ENCODE measurements around the gene SUPT20H.

The SUPT20H gene

GRCh38 chr13:37049810-37050209, 9.7 kb downstream of the SUPT20H start:
- Histone ChIP-seq H3K36me3 (peaks cover 18% of the 10 kb centered on the region), H3K4me1 (no peaks in the 10 kb centered on the region), H3K27me3 (no peaks in the 10 kb centered on the region), H3K4me3 (ENCODE audit: low read depth, low read length) (no peak overlapping the region), H3K9me3 (no peaks in the 10 kb centered on the region)
- no peak for DNase-seq
- TF ChIP-seq, protein P1, sequence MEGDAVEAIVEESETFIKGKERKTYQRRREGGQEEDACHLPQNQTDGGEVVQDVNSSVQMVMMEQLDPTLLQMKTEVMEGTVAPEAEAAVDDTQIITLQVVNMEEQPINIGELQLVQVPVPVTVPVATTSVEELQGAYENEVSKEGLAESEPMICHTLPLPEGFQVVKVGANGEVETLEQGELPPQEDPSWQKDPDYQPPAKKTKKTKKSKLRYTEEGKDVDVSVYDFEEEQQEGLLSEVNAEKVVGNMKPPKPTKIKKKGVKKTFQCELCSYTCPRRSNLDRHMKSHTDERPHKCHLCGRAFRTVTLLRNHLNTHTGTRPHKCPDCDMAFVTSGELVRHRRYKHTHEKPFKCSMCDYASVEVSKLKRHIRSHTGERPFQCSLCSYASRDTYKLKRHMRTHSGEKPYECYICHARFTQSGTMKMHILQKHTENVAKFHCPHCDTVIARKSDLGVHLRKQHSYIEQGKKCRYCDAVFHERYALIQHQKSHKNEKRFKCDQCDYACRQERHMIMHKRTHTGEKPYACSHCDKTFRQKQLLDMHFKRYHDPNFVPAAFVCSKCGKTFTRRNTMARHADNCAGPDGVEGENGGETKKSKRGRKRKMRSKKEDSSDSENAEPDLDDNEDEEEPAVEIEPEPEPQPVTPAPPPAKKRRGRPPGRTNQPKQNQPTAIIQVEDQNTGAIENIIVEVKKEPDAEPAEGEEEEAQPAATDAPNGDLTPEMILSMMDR (IDR thresholded peaks at IDR 0.05; ENCODE audit: low read depth, low read length), result peak; percentile 53

GRCh38 chr13:37047846-37048245, 11.6 kb downstream of the SUPT20H start:
- H3K36me3 ChIP-seq, result peaks cover 14% of the 10 kb centered on the region
- TF ChIP-seq, protein P1 (IDR thresholded peaks at IDR 0.05; ENCODE audit: low read depth, low read length), result no peak

GRCh38 chr13:37047032-37047431, 12.5 kb downstream of the SUPT20H start:
- no peak for DNase-seq
- Histone ChIP-seq H3K4me1 (no peaks in the 10 kb centered on the region), H3K9me3 (no peaks in the 10 kb centered on the region), H3K27me3 (no peaks in the 10 kb centered on the region), H3K36me3 (peaks cover 12% of the 10 kb centered on the region), H3K4me3 (ENCODE audit: low read depth, low read length) (no peak overlapping the region)
- TF ChIP-seq, protein P1 (IDR thresholded peaks at IDR 0.05; ENCODE audit: low read depth, low read length), result no peak

More at GRCh38 chr13:37047846-37048245, 11.6 kb downstream of the SUPT20H start:
- no peaks in the 10 kb centered on the region for H3K9me3 ChIP-seq
- no peaks in the 10 kb centered on the region for H3K27me3 ChIP-seq
- H3K4me3 ChIP-seq (ENCODE audit: low read depth, low read length), result no peak overlapping the region
- H3K4me1 ChIP-seq, result no peaks in the 10 kb centered on the region
- DNase-seq, result no peak

DNA sequence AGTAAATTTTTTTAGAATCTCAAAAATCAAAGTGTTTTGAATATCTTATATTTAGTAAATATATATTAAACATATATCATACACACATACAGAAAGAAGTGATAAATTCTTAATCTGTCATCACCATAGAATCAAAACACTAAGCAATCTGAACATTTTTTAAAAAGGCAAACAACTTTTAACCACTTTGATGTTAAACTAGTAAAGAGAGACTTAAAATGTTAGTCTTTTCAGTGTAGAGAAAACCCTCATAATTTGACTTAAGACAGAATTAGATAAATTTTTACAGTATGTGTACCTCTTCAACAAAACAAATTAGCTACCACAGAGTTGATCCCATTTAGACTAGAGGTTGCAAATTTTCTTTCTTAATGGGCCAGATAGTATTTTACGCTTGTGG, 13.4 kb downstream of the SUPT20H start:
- Histone ChIP-seq H3K36me3 (peaks cover 16% of the 10 kb centered on the region), H3K4me3 (ENCODE audit: low read depth, low read length) (no peak overlapping the region), H3K4me1 (no peaks in the 10 kb centered on the region), H3K27me3 (no peaks in the 10 kb centered on the region), H3K9me3 (no peaks in the 10 kb centered on the region)
- TF ChIP-seq, protein P1 (IDR thresholded peaks at IDR 0.05; ENCODE audit: low read depth, low read length), result no peak
- DNase-seq, result no peak

GRCh38 chr13:37040789-37041188, 18.7 kb downstream of the SUPT20H start:
- no peaks in the 10 kb centered on the region for H3K9me3 ChIP-seq
- TF ChIP-seq, protein P1 (IDR thresholded peaks at IDR 0.05; ENCODE audit: low read depth, low read length), result no peak
- no peak overlapping the region for H3K4me3 ChIP-seq (ENCODE audit: low read depth, low read length)
- peaks cover 43% of the 10 kb centered on the region for H3K36me3 ChIP-seq
- H3K4me1 ChIP-seq, result no peaks in the 10 kb centered on the region
- DNase-seq, result no peak
- H3K27me3 ChIP-seq, result no peaks in the 10 kb centered on the region

DNA sequence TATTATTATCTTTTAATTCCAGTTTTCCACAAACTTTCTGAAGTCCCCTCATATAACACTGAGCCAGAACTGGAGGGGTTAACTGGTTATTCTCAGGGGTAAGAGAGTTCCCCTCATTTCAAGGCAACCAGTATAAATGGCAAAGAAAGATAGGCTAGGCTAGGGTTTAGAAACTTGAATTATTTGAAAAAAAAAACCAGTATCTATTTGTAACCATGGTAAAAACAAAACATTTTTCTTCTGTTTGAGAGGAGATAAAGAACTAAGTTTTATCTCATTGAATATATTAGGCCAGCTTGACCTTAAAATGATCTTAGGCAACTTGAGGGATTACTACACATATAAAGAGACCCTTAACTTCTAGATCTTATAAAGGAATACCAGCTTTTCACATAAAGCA, 19.6 kb downstream of the SUPT20H start:
- no peaks in the 10 kb centered on the region for H3K9me3 ChIP-seq
- TF ChIP-seq, protein P1 (IDR thresholded peaks at IDR 0.05; ENCODE audit: low read depth, low read length), result no peak
- no peak for DNase-seq
- no peaks in the 10 kb centered on the region for H3K27me3 ChIP-seq
- peaks cover 52% of the 10 kb centered on the region for H3K36me3 ChIP-seq
- no peaks in the 10 kb centered on the region for H3K4me1 ChIP-seq
- no peak overlapping the region for H3K4me3 ChIP-seq (ENCODE audit: low read depth, low read length)
